ENCODE data around the gene SLC5A9.

DNA sequence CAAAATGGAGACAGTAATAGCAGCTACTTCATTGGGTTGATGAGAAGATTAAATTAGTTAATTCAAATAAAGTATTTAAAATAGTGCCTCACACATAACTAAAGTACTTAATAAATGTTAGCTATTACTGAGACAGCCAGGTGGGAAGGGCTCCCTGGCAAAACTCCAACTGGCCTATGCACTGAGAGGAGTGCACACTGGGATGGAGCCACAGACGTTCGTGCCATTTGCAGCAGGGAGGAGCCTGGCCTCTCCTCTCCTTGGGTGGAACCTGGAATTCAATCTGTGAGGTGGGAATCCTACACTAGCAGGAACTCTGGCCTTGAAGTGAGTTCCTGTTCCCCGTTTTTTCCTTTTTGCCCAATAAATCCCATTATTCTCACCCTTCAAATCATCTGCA lies 28.1 kb downstream of the SLC5A9 start:
- TF ChIP-seq, protein P1, sequence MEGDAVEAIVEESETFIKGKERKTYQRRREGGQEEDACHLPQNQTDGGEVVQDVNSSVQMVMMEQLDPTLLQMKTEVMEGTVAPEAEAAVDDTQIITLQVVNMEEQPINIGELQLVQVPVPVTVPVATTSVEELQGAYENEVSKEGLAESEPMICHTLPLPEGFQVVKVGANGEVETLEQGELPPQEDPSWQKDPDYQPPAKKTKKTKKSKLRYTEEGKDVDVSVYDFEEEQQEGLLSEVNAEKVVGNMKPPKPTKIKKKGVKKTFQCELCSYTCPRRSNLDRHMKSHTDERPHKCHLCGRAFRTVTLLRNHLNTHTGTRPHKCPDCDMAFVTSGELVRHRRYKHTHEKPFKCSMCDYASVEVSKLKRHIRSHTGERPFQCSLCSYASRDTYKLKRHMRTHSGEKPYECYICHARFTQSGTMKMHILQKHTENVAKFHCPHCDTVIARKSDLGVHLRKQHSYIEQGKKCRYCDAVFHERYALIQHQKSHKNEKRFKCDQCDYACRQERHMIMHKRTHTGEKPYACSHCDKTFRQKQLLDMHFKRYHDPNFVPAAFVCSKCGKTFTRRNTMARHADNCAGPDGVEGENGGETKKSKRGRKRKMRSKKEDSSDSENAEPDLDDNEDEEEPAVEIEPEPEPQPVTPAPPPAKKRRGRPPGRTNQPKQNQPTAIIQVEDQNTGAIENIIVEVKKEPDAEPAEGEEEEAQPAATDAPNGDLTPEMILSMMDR (IDR thresholded peaks at IDR 0.05; ENCODE audit: poor library complexity) = no peak
- TF ChIP-seq EZH2phosphoT487 (IDR thresholded peaks at IDR 0.05; ENCODE audit: low read depth, severe bottlenecking, unreplicated experiment) = no peak

All from hepatocyte (in vitro differentiated cells).